ENCODE measurements around the gene C6orf132. TPM values are rescaled to one million over a fixed set of nuclear protein-coding genes. Genes with fewer than 3 reads are reported as not detected.

C6orf132 gene
- total RNA-seq, 2 donors from 2014 or later: 1.9 to 2.8 TPM

- H3K36me3 ChIP-seq: no peaks in the 10 kb centered on the region
- H3K4me1 ChIP-seq: peaks cover 0 to 8% of the 10 kb centered on the region in 2 donors
- H3K27ac ChIP-seq: peak overlapping the region; percentile 38 to 63
- DNase-seq (ENCODE audit: low spot score): no peak
- H3K4me3 ChIP-seq: no peak overlapping the region
- TF ChIP-seq, protein P1, sequence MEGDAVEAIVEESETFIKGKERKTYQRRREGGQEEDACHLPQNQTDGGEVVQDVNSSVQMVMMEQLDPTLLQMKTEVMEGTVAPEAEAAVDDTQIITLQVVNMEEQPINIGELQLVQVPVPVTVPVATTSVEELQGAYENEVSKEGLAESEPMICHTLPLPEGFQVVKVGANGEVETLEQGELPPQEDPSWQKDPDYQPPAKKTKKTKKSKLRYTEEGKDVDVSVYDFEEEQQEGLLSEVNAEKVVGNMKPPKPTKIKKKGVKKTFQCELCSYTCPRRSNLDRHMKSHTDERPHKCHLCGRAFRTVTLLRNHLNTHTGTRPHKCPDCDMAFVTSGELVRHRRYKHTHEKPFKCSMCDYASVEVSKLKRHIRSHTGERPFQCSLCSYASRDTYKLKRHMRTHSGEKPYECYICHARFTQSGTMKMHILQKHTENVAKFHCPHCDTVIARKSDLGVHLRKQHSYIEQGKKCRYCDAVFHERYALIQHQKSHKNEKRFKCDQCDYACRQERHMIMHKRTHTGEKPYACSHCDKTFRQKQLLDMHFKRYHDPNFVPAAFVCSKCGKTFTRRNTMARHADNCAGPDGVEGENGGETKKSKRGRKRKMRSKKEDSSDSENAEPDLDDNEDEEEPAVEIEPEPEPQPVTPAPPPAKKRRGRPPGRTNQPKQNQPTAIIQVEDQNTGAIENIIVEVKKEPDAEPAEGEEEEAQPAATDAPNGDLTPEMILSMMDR (IDR thresholded peaks at IDR 0.05): no peak
- no peaks in the 10 kb centered on the region for H3K9me3 ChIP-seq
- no peaks in the 10 kb centered on the region for H3K27me3 ChIP-seq
These were observed 24.6 kb downstream of the C6orf132 start for GRCh38 chr6:42117843-42118161.

DNA sequence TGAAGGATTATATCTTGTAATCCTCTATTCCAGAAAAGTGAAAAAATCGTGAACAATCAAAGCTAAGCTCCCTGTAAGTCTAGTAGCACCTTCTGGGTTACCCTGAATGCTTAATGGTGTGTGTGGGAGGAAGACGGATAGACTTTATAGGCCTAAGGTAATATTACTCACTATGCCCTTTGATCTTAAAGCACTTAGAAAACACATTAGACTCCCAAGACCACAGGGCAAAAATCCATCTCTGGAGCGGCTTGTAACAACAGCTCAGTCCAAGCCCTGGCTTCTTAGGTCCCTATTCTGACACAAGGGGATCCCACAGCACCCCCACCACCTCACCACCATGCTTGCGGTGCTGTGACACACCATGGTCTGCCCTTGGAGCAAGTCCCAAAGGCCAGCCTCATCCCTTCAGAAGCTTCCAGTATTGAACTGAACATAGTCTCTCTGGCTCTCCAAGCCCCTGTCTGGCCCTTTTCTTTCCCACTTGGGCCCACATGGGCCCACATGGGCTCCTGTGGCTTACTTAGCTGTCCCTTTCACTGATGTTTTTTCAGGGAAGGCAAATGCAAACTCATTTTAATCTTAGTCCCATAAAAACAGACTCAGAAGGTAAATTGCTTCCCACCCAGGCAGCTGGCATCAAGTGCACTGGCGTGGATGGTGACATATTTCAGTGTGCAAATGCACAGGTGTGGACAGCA lies 28.3 kb downstream of the C6orf132 start:
- Histone ChIP-seq H3K4me1 (peaks cover 0 to 8% of the 10 kb centered on the region in 2 donors), H3K4me3 (no peak overlapping the region), H3K36me3 (no peaks in the 10 kb centered on the region), H3K27me3 (no peaks in the 10 kb centered on the region), H3K27ac (no peak overlapping the region), H3K9me3 (peaks cover 0 to 5% of the 10 kb centered on the region in 2 donors)
- no peak for DNase-seq (ENCODE audit: low spot score)
- TF ChIP-seq, protein P1 (IDR thresholded peaks at IDR 0.05): no peak

GRCh38 chr6:42112351-42112750 lies 30.1 kb downstream of the C6orf132 start:
- H3K9me3 ChIP-seq: peaks cover 0 to 5% of the 10 kb centered on the region in 2 donors
- TF ChIP-seq, protein P1 (IDR thresholded peaks at IDR 0.05): no peak
- no peaks in the 10 kb centered on the region for H3K36me3 ChIP-seq
- no peaks in the 10 kb centered on the region for H3K4me1 ChIP-seq
- no peak for DNase-seq (ENCODE audit: low spot score)
- no peaks in the 10 kb centered on the region for H3K27me3 ChIP-seq
- no peak overlapping the region for H3K27ac ChIP-seq
- no peak overlapping the region for H3K4me3 ChIP-seq

GRCh38 chr6:42110683-42111082 lies 31.7 kb downstream of the C6orf132 start:
- H3K4me3 ChIP-seq: no peak overlapping the region
- no peak for DNase-seq (ENCODE audit: low spot score)
- H3K4me1 ChIP-seq: no peaks in the 10 kb centered on the region
- H3K9me3 ChIP-seq: peaks cover 0 to 5% of the 10 kb centered on the region in 2 donors
- TF ChIP-seq, protein P1 (IDR thresholded peaks at IDR 0.05): no peak
- no peak overlapping the region for H3K27ac ChIP-seq
- no peaks in the 10 kb centered on the region for H3K36me3 ChIP-seq
- no peaks in the 10 kb centered on the region for H3K27me3 ChIP-seq

DNA sequence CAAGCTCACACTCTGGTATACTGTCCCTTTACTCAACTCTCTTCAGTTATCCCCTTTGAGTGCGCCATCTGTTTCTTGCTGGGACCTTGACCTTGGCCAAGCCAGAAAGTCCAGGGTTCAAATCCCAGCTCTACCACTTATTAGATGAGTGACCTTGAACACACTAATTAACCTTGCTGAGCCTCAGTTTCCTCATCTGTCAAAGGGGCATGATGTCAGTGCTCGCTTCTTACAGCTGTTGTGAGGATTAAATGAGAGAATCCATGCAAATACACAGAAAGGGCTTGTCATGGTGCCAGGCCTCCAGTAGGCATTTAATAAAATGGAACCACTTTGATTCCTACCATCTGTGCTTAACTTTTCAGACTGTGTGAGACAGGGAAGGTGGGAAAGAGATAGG lies 34.3 kb downstream of the C6orf132 start:
- no peak for DNase-seq (ENCODE audit: low spot score)
- Histone ChIP-seq H3K4me1 (peaks cover 0 to 19% of the 10 kb centered on the region in 2 donors), H3K4me3 (no peak overlapping the region), H3K9me3 (peaks cover 0 to 5% of the 10 kb centered on the region in 2 donors), H3K27me3 (no peaks in the 10 kb centered on the region), H3K27ac (no peak overlapping the region), H3K36me3 (no peaks in the 10 kb centered on the region)
- TF ChIP-seq, protein P1 (IDR thresholded peaks at IDR 0.05): no peak
